ENCODE measurements around the gene HMG20A. TPM values are rescaled to one million over a fixed set of nuclear protein-coding genes. Genes with fewer than 3 reads are reported as not detected.
A peak's percentile ranks its signal among the peaks of the same experiment; 100 is the strongest.

Gene HMG20A
- total and polyA plus RNA-seq, 9 of the 15 experiments (the other 6 are each of a cell fraction or from before 2014, with no cell fraction given) = 25.0 to 68.1 (median 38.9) TPM

GRCh38 chr15:77478051-77478450 lies 57.4 kb downstream of the HMG20A start:
- ChIA-PET CTCF (ENCODE audit: low intra/inter-chr PET ratio) (no interaction called here), POLR2A (interaction anchor here (1.7 kb wide), 1 partner anchor 12 kb away, joined by 3 read pairs; no protein-coding TSS in a partner anchor)
- TF ChIP-seq MTA1 (IDR thresholded peaks at IDR 0.05; ENCODE audit: borderline replicate concordance) (no peak), GMEB1 (CRISPR knock-in tag; IDR thresholded peaks at IDR 0.05) (no peak), MCM7 (IDR thresholded peaks at IDR 0.05) (no peak), KLF16 (IDR thresholded peaks at IDR 0.05) (no peak), PTRF (tag; IDR thresholded peaks at IDR 0.05) (no peak), TOE1 (IDR thresholded peaks at IDR 0.05; ENCODE audit: borderline replicate concordance) (no peak), TOE1 (CRISPR knock-in tag; IDR thresholded peaks at IDR 0.05; ENCODE audit: borderline replicate concordance, low read depth) (no peak)
- in situ Hi-C loops (cut with MboI) = no loop called here
- no peaks in the 10 kb centered on the region for H3K9me1 ChIP-seq (ENCODE audit: control insufficient read depth, insufficient read depth, low read length)
- DNase-seq (ENCODE audit: extremely low read depth in 1 of 4, low spot score in 3 of 4) (no peak), FAIRE-seq (no peak), ATAC-seq (no peak)
- no peaks in the 10 kb centered on the region for H4K20me1 ChIP-seq (replicated peaks; ENCODE audit: control insufficient read depth, insufficient read depth, low read length)
- H3K4me2 ChIP-seq (ENCODE audit: insufficient read depth, low read length) = no peak overlapping the region
- H3K9ac ChIP-seq (ENCODE audit: insufficient read depth in 1 of 2, low read depth in 2 of 2, low read length in 2 of 2) = peak overlapping the region in 1 of 2 experiments; percentile 24; a peak in 1 of 4 replicates
- H3K9me3 ChIP-seq (replicated peaks; ENCODE audit: control insufficient read depth, insufficient read depth, low read depth, low read length) = no peaks in the 10 kb centered on the region
- H3K79me2 ChIP-seq (ENCODE audit: control insufficient read depth, insufficient read depth, low read length) = no peaks in the 10 kb centered on the region
- no peaks in the 10 kb centered on the region for H3K27me3 ChIP-seq (ENCODE audit: control insufficient read depth in 2 of 2, insufficient read depth in 2 of 2, low read length in 2 of 2)
- no TSS peak for BruUV-seq (replicated peaks)
- intact Hi-C loops (cut with micrococcal nuclease) = no loop called here
- H3K27ac ChIP-seq (ENCODE audit: extremely low read depth, low read depth, low read length) = no peak overlapping the region
- H3K4me1 ChIP-seq (replicated peaks in 1 of 2; ENCODE audit: control insufficient read depth in 2 of 2, insufficient read depth in 2 of 2, low read length in 2 of 2) = no peaks in the 10 kb centered on the region
- H2AFZ ChIP-seq (ENCODE audit: low read depth, low read length) = no peak overlapping the region
- peaks cover 65% of the 10 kb centered on the region; the same call in 2 of the 3 replicates for H3K36me3 ChIP-seq (ENCODE audit: control insufficient read depth, insufficient read depth, low read length)
- 87% methylated on average over 8 of the region's 8 CpGs for whole genome bisulfite sequencing (ENCODE audit: insufficient coverage, low coverage, missing lambda C conversion rate)
- H3K4me3 ChIP-seq = no peak overlapping the region
